Measurements from ENCODE around the gene SPACDR. TPM values are rescaled to one million over a fixed set of nuclear protein-coding genes. Genes with fewer than 3 reads are reported as not detected.

SPACDR gene
- total RNA-seq, 4 donors from 2014 or later = 0.53 TPM; not detected in 3

GRCh38 chr7:100406767-100407166, 57.3 kb downstream of the SPACDR start:
- peaks cover 2% of the 10 kb centered on the region for H3K36me3 ChIP-seq
- H3K27me3 ChIP-seq = no peaks in the 10 kb centered on the region
- no peaks in the 10 kb centered on the region for H3K9me3 ChIP-seq
- no peaks in the 10 kb centered on the region for H3K4me1 ChIP-seq
- no peak for TF ChIP-seq POLR2AphosphoS5 (IDR thresholded peaks at IDR 0.05)
- TF ChIP-seq CTCF (IDR thresholded peaks at IDR 0.05) = no peak
- no peak for TF ChIP-seq EP300 (IDR thresholded peaks at IDR 0.05)
- TF ChIP-seq POLR2A (IDR thresholded peaks at IDR 0.05) = no peak
- H3K27ac ChIP-seq = no peak overlapping the region
- no peak for DNase-seq (ENCODE audit: low spot score in 2 of 2)
- no peak overlapping the region for H3K4me3 ChIP-seq
- 73% methylated on average over 6 of the region's 6 CpGs for WGBS

Other genes with a start within 250 kb of the SPACDR start
- gene PVRIG, start 244.3 kb downstream of the SPACDR start, total RNA-seq = not detected
- gene SPDYE3, start 156.6 kb downstream of the SPACDR start, total RNA-seq = not detected
- 100 to 1,000 TPM in 1 of 4 donors, 10 to 100 TPM in 3; 40.8 to 125 (median 63.1) TPM for gene PILRB, start 106.1 kb downstream of the SPACDR start, total RNA-seq
- gene PILRA, start 90.8 kb downstream of the SPACDR start, total RNA-seq = 1 to 10 TPM; 1.3 to 8.5 (median 4.2) TPM
- 1 to 10 TPM; 2.2 to 9.4 (median 4.8) TPM for gene ZCWPW1, start 35.6 kb downstream of the SPACDR start, total RNA-seq
- 10 to 100 TPM; 38.5 to 50.4 (median 39.6) TPM for gene MEPCE, start 34.4 kb downstream of the SPACDR start, total RNA-seq
- 10 to 100 TPM; 18.2 to 35.6 (median 27.0) TPM for gene PPP1R35, start 27.8 kb downstream of the SPACDR start, total RNA-seq
- 10 to 100 TPM; 52.7 to 67.2 (median 57.3) TPM for gene TSC22D4, start 15.0 kb upstream of the SPACDR start, total RNA-seq
- 1 to 10 TPM in 1 of 4 donors, under 1 TPM in 3; 0.51 to 1.1 (median 0.67) TPM for gene NYAP1, start 19.7 kb upstream of the SPACDR start, total RNA-seq
- gene AGFG2, start 74.9 kb upstream of the SPACDR start, total RNA-seq = 10 to 100 TPM; 46.6 to 63.4 (median 52.9) TPM
- gene SAP25, start 109.6 kb upstream of the SPACDR start, total RNA-seq = 1 to 10 TPM in 2 of 4 donors, not detected in 2; 2.7 to 3.8 TPM
- 100 to 1,000 TPM in 1 of 4 donors, 10 to 100 TPM in 3; 37.6 to 101 (median 56.2) TPM for gene LRCH4, start 121.9 kb upstream of the SPACDR start, total RNA-seq
- gene FBXO24, start 122.1 kb upstream of the SPACDR start, total RNA-seq = 1 to 10 TPM in 1 of 4 donors, under 1 TPM in 3; 0.47 to 2.4 (median 0.57) TPM
- gene PCOLCE, start 138.1 kb upstream of the SPACDR start, total RNA-seq = 10 to 100 TPM; 14.1 to 18.3 (median 15.6) TPM
- gene MOSPD3, start 148.3 kb upstream of the SPACDR start, total RNA-seq = 10 to 100 TPM; 18.0 to 35.5 (median 28.5) TPM
- 1 to 10 TPM in 3 of 4 donors, under 1 TPM in 1; 0.81 to 3.9 (median 1.3) TPM for gene TFR2, start 177.3 kb upstream of the SPACDR start, total RNA-seq
- gene ACTL6B, start 192.2 kb upstream of the SPACDR start, total RNA-seq = not detected
- gene GNB2, start 209.5 kb upstream of the SPACDR start, total RNA-seq = 100 to 1,000 TPM; 228 to 311 (median 300) TPM
- 10 to 100 TPM; 29.0 to 91.6 (median 40.7) TPM for gene GIGYF1, start 230.0 kb upstream of the SPACDR start, total RNA-seq
- 10 to 100 TPM; 39.4 to 55.8 (median 47.6) TPM for gene POP7, start 241.9 kb upstream of the SPACDR start, total RNA-seq

All from suprapubic skin (tissue), 4 donors.